Stimulated activated CD4-positive, alpha-beta T cell treated with anti-CD3 and anti-CD28 coated beads, Interleukin-1b, Interleukin-23, amount 100 ng/mL, for 1 hour (primary cell): ENCODE measurements around the gene CD44.
A peak's percentile ranks its signal among the peaks of the same experiment; 100 is the strongest.
"Not testable (repeated sequence)": the region's sequence is repeated elsewhere in the genome, so short reads cannot be mapped to it uniquely, and the experiment has no call there.

Source experiments
- DNase-seq, 2 donors: peaks; one replicate each; pipeline ENCODE4 v3.0.0-alpha.2; 2020; ENCODE audit warnings: low read depth in 2 of 2

CD44 gene

GRCh38 chr11:35138943-35139721 lies at the start of gene CD44:
CD44 (plus strand) TSS chr11:35139171; CDS start chr11:35139304, 133 bp downstream.
- DNase-seq: peak; percentile 57 to 75

- no peak for DNase-seq
These were observed 49.3 kb upstream of the CD44 start for GRCh38 chr11:35089666-35090065.

GRCh38 chr11:35090125-35090524 lies 48.8 kb upstream of the CD44 start:
- DNase-seq: no peak

- not testable (repeated sequence) for DNase-seq
These were observed 48.0 kb upstream of the CD44 start for GRCh38 chr11:35090991-35091390.

GRCh38 chr11:35096723-35097122 lies 42.2 kb upstream of the CD44 start:
- DNase-seq: no peak

- no peak for DNase-seq
These were observed 41.0 kb upstream of the CD44 start for GRCh38 chr11:35097814-35098455.

GRCh38 chr11:35098855-35099254 lies 40.1 kb upstream of the CD44 start:
- DNase-seq: no peak

- DNase-seq: no peak
These were observed 39.5 kb upstream of the CD44 start for GRCh38 chr11:35099278-35100012.

- DNase-seq: no peak
These were observed 39.0 kb upstream of the CD44 start for GRCh38 chr11:35100013-35100383.

- no peak for DNase-seq
These were observed 37.7 kb upstream of the CD44 start for GRCh38 chr11:35101223-35101622.

GRCh38 chr11:35102267-35102666 lies 36.7 kb upstream of the CD44 start:
- no peak for DNase-seq

GRCh38 chr11:35103366-35104208 lies 35.4 kb upstream of the CD44 start:
- no peak for DNase-seq

GRCh38 chr11:35104655-35105054 lies 34.3 kb upstream of the CD44 start:
- no peak for DNase-seq

- no peak for DNase-seq
These were observed 33.5 kb upstream of the CD44 start for GRCh38 chr11:35105319-35106079.

- no peak for DNase-seq
These were observed 32.4 kb upstream of the CD44 start for GRCh38 chr11:35106595-35106994.

GRCh38 chr11:35107861-35108260 lies 31.1 kb upstream of the CD44 start:
- DNase-seq: no peak

- DNase-seq: not testable (repeated sequence)
These were observed 30.6 kb upstream of the CD44 start for GRCh38 chr11:35108336-35108735.

GRCh38 chr11:35109041-35109440 lies 29.9 kb upstream of the CD44 start:
- no peak for DNase-seq

- DNase-seq: no peak
These were observed 29.1 kb upstream of the CD44 start for GRCh38 chr11:35109827-35110226.

- DNase-seq: no peak
These were observed 27.6 kb upstream of the CD44 start for GRCh38 chr11:35111161-35112055.
